Measurements from ENCODE around the gene SIRT7.

The SIRT7 gene

GRCh38 chr17:81885454-81885853 lies 32.5 kb downstream of the SIRT7 start:
- DNase-seq, result no peak

DNA sequence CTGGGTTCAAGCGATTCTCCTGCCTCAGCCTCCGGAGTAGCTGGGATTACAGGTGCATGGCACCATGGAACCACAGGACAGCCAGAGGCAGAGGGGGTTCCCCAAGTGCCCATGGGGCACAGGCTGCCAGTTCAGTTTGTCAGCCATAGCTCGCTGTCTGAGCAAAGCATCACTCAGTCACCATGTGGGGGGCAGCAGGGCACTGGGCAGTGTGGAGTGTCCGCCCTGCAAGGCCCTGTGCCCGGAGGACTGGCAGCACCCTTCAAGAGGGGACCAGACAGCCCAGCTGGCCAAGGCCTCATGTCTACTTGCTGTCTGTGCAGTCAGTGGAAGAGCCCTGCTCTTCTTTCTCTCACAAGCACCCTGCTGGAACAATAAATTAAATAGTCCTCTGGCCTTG lies 33.0 kb downstream of the SIRT7 start:
- DNase-seq, result no peak

GRCh38 chr17:81884520-81884919 lies 33.5 kb downstream of the SIRT7 start:
- DNase-seq, result no peak

DNA sequence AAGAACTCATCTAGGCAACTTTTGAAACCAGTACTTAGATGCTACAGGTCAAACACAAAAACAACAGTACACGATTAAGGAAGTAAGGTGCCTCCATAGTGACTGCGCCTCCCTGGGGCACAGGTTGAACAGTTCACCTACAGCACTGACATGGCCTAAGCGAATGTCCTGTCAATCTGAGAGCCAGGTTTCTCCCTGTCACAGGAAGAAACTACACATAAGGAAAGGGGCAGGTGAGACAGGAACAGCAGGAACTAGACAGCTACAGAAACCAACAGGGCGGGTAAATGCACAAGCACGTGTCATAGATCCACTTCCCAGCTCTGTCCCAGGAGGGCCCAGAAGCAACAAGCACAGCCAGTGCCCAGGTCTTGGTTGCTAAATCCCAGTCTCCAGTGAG lies 38.9 kb downstream of the SIRT7 start:
- DNase-seq, result no peak

GRCh38 chr17:81878294-81878693 lies 39.7 kb downstream of the SIRT7 start:
- no peak for DNase-seq

GRCh38 chr17:81877569-81877968 lies 40.4 kb downstream of the SIRT7 start:
- DNase-seq, result no peak

DNA sequence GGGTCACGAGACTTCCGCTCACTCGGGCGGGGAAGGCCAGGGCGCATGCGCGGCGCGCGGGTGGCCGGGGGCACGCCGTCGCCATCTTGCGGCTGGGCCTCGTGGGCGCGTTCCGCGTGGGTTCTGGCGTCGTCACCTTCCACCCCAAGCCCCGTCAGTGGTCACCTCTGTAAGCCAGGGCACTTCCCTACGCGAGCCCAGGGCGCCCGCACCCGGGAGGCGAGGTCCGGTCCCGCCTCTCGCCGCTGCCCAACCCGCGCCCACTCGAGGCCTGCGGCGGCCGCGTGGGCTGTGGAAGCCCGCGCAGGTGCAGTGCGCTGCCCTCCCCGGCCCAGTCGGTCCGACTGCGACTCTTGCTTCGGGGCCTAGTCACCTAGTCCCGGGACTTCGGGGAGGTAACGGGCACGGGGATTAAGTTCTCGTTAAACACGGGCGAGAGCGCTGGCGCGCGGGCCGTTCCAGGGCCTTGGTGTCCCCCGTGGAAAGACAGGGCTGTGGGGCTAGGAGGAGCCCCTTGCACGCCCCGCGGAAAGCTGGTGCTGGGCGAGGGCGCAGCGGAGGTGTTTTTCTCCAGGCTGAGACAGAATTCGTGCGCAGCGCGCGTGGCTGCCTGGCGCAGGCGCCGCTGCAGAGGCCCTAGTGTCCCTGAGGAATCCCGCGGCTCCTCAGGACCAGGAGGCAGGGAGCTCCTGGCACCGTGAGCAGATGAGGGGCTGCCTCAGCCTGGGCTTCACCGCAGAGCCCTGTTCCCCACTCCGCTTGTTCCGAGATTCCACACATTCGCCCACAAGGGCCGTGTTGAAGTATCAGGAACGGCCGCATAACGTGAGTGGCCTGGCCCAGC lies 46.4 kb downstream of the SIRT7 start:
- DNase-seq, result peak; percentile 25

GRCh38 chr17:81870981-81871386 lies 47.0 kb downstream of the SIRT7 start, which contains the start of gene ARHGDIA:
ARHGDIA (minus strand) TSS chr17:81871337; CDS start chr17:81869930, 1,407 bp downstream.
- no peak for DNase-seq

GRCh38 chr17:81870131-81870980 lies 47.6 kb downstream of the SIRT7 start:
- no peak for DNase-seq

DNA sequence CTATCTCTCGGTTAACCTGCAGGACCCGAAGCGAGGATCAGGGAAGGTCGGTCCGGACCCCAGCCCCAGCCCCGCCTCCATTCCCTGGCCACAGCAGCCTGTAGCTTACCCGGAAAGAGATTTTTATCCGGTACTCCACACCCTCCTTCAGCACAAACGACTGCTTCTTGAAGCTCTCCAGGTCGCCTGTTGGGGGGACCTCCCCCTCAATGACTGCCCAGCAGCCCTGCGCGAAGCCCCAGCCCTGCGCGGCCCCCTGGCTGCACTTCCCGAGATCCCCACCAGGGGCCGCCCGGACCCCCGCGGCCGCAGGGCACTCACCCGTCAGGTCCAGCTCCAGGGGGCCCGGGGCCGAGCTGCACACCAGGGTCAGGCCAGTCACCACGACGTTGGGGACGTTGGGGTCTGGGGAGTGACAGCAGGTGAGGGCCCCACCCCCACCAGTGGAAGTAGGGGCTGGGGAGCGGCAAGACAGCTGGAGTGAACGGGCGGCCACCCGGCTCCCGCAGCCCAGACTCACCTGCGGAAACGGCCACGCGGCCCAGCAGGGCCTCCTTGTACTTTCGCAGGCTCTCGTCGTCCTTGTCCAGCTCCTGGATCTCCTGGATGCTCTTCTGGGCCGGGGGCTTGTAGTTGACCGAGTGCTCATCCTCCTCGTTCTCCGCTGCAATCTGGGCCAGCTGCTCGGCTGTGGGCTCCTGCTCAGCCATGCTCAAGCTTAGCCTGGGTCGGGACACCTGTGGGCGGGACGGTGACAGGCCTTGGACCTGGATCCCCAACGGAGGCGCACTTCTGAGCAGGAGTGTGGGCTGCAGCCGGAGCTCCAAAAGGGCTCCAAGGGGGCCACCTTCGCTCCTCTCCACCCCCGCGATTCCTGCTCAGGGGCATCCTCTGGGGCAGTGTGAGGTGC lies 48.5 kb downstream of the SIRT7 start:
- DNase-seq, result no peak

- no peak for DNase-seq
These were observed 49.2 kb downstream of the SIRT7 start for GRCh38 chr17:81868674-81869220.

- DNase-seq, result no peak
These were observed 49.8 kb downstream of the SIRT7 start for GRCh38 chr17:81867991-81868673.

GRCh38 chr17:81867170-81867990 lies 50.6 kb downstream of the SIRT7 start:
- DNase-seq, result no peak

GRCh38 chr17:81866440-81867169 lies 51.4 kb downstream of the SIRT7 start:
- DNase-seq, result no peak

DNA sequence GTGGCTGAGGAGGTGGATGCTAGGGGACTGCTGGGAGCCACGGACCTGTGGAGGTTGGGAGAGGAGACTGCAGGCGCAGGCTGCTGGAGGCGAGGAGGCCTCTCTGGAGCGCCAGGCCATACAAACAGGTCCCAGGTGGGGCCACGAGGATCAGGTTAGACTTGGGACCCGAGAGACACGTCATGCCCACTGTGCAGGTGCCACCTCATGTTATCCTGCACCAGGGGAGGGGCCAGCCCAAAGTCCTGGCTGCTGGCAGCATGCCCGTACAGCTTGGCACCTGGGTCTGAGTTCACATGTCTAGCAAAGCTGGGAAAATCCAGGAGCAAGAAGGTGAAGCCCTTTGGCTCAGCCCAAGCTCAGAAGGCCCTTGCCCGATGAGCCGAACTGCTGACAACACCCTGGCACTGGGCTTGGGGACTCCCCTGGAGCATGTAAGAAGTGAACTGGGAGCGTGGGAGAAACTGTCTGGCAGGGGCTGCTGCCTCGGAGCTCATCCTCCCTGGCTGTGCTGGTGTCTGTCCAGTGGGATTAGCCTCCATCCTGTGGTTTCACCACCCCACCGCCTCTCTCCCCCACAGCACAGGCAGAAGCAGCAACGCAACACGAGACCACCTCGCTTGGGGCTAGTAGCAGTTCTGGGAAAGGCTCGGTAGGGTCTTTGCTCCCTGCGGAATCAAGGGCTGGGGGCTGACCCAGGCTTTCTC lies 52.1 kb downstream of the SIRT7 start:
- no peak for DNase-seq

DNA sequence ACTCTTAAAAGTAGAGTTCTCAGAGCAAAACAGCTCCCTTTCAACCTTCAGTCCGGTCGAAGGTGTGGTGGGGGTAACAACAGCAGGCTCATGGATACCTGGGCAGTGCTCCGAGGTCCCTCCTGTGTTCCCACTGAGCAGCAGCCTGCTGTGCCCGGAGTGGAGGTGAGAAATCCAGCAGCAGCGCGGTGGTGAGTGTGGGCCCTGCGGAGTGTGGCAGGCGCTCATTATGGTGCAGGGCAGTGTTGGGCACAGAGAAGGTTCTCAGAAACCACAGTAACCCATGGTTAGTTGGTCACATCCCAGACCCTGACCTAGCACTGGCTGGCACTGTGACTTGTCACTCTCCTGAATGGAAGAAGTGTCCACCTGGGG lies 52.6 kb downstream of the SIRT7 start:
- DNase-seq, result no peak

- no peak for DNase-seq
These were observed 53.9 kb downstream of the SIRT7 start for GRCh38 chr17:81863833-81864768.

GRCh38 chr17:81863123-81863675 lies 54.8 kb downstream of the SIRT7 start:
- DNase-seq, result no peak
